MCF 10A (cell line): ENCODE data around the gene SPATA20. TPM values are rescaled to one million over a fixed set of nuclear protein-coding genes. Genes with fewer than 3 reads are reported as not detected.

ENCODE experiments used
- BruUV-seq: library from RNA; stranded (reverse); fragments of 400-500 nt; replicated peaks from 2 replicates; lab custom pipeline; 2021; lab: Mats Ljungman, UMichigan
- CTCF ChIA-PET: fragments of 300-600 bp; sonication (Branson Sonifier 250); formaldehyde crosslinking; extraction: SDS; loops from one replicate; lab custom pipeline; 2021; ENCODE audit warnings: antibody characterized with exemption, inconsistent platforms; lab: Yijun Ruan, JAX
- POLR2A ChIA-PET: fragments of 300-600, 350-650 bp; sonication (Branson Sonifier 250); formaldehyde crosslinking; extraction: SDS; loops from one replicate; lab custom pipeline; 2020; ENCODE audit warnings: antibody characterized with exemption, inconsistent platforms; lab: Yijun Ruan, JAX
- DNase-seq: peaks from one replicate; pipeline ENCODE4 v3.0.0-alpha.2; 2018; ENCODE audit not compliant: unreplicated experiment
- H3K27ac Mint-ChIP-seq: one replicate; pipeline ENCODE4 v1.8.0; 2022; ENCODE audit warnings: mild to moderate bottlenecking, low read depth, mixed read lengths; ENCODE audit not compliant: unreplicated experiment
- H3K27me3 Mint-ChIP-seq: one replicate; pipeline ENCODE4 v1.8.0; 2022; ENCODE audit warnings: mixed read lengths; ENCODE audit not compliant: insufficient read depth, unreplicated experiment
- H3K36me3 Mint-ChIP-seq: one replicate; pipeline ENCODE4 v1.8.0; 2022; ENCODE audit warnings: mild to moderate bottlenecking, moderate library complexity, mixed read lengths; ENCODE audit not compliant: insufficient read depth, unreplicated experiment
- H3K4me1 Mint-ChIP-seq: one replicate; pipeline ENCODE4 v1.8.0; 2022; ENCODE audit warnings: mixed read lengths; ENCODE audit not compliant: insufficient read depth, unreplicated experiment
- H3K4me3 Mint-ChIP-seq: one replicate; pipeline ENCODE4 v1.8.0; 2022; ENCODE audit warnings: mild to moderate bottlenecking, moderate library complexity, mixed read lengths; ENCODE audit not compliant: unreplicated experiment
- H3K9me3 Mint-ChIP-seq: one replicate; pipeline ENCODE4 v1.8.0; 2022; ENCODE audit warnings: mixed read lengths; ENCODE audit not compliant: unreplicated experiment
- intact Hi-C: fragments of 100-400 bp; cut with micrococcal nuclease; formaldehyde crosslinking; loops from 2 replicates; pipeline ENCODE4 v1.14.1; 2022
- total RNA-seq: library from RNA; stranded (reverse); gene quantifications from 2 replicates; pipeline ENCODE4 v1.2.3, GENCODE V29; 2022
- TF ChIP-seq, protein P1 (sequence below): fragments of 200-600 bp; IDR thresholded peaks from one replicate; pipeline ENCODE4 v1.8.0; 2022; ENCODE audit warnings: antibody characterized with exemption, mild to moderate bottlenecking; ENCODE audit not compliant: unreplicated experiment

SPATA20 gene
- total RNA-seq, 1 experiment from 2014 or later = 35.3 TPM

DNA sequence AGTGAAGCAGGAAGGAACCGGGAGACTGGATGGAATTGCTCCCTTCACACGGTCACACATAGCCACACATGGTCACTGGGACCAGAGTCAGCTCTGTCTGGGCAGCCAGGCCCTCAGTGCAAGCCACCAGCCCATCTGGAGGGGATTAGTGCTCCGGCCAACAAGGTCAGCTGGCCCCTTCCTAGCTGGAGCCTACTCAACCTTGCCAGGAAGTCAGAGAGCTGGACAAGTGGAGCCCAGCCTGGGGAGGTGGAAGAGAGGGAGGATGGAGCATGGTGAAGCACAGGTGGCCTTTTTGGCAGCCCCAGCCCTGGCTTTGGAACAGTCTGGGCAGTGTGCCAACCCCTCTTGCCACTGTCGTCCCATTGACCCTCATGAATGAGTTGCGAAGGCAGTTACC is 9.8 kb downstream of the SPATA20 start:
- CTCF ChIA-PET = interaction anchor here (0.6 to 1.2 kb wide), 2 partner anchors 69 to 198 kb away, joined by 4 to 5 read pairs; no protein-coding TSS in a partner anchor
- no peak for DNase-seq
- BruUV-seq = no TSS peak
- Mint-ChIP-seq H3K27ac (no peak overlapping the region), H3K27me3 (peaks cover 2% of the 10 kb centered on the region), H3K4me3 (no peak overlapping the region), H3K9me3 (no peaks in the 10 kb centered on the region), H3K4me1 (no peaks in the 10 kb centered on the region), H3K36me3 (no peaks in the 10 kb centered on the region)
- TF ChIP-seq, protein P1, sequence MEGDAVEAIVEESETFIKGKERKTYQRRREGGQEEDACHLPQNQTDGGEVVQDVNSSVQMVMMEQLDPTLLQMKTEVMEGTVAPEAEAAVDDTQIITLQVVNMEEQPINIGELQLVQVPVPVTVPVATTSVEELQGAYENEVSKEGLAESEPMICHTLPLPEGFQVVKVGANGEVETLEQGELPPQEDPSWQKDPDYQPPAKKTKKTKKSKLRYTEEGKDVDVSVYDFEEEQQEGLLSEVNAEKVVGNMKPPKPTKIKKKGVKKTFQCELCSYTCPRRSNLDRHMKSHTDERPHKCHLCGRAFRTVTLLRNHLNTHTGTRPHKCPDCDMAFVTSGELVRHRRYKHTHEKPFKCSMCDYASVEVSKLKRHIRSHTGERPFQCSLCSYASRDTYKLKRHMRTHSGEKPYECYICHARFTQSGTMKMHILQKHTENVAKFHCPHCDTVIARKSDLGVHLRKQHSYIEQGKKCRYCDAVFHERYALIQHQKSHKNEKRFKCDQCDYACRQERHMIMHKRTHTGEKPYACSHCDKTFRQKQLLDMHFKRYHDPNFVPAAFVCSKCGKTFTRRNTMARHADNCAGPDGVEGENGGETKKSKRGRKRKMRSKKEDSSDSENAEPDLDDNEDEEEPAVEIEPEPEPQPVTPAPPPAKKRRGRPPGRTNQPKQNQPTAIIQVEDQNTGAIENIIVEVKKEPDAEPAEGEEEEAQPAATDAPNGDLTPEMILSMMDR = no peak
- intact Hi-C loops = no loop called here
- POLR2A ChIA-PET = interaction anchor here (1.0 kb wide), 1 partner anchor 33 kb away, joined by 3 read pairs; no protein-coding TSS in a partner anchor

DNA sequence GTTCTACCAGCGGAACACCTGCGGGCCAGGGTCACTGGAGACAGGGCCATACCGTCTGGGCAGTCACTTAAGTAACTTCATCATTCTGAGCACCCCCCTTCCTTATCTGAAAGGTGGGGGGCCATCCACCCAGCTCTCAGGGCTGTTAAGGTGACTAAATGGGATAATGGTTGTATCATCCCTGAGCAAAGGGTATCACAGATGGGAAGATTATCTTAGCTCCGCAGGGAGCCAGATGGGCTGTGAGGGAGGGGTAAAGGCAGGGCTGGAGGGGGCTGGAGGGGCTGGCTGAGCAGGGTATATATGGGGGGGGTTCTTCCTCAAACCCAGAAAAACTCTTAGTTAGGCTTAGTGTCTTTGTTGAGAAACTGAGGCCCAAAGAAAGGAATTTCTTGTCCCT is 10.7 kb downstream of the SPATA20 start:
- Mint-ChIP-seq H3K27ac (no peak overlapping the region), H3K27me3 (peaks cover 10% of the 10 kb centered on the region), H3K36me3 (no peaks in the 10 kb centered on the region), H3K4me3 (no peak overlapping the region), H3K4me1 (no peaks in the 10 kb centered on the region), H3K9me3 (no peaks in the 10 kb centered on the region)
- intact Hi-C loops = no loop called here
- no TSS peak for BruUV-seq
- ChIA-PET POLR2A (no interaction called here), CTCF (interaction anchor here (0.6 to 1.0 kb wide), 2 partner anchors 70 to 139 kb away, joined by 3 to 5 read pairs; no protein-coding TSS in a partner anchor)
- TF ChIP-seq, protein P1 = no peak
- DNase-seq = no peak

DNA sequence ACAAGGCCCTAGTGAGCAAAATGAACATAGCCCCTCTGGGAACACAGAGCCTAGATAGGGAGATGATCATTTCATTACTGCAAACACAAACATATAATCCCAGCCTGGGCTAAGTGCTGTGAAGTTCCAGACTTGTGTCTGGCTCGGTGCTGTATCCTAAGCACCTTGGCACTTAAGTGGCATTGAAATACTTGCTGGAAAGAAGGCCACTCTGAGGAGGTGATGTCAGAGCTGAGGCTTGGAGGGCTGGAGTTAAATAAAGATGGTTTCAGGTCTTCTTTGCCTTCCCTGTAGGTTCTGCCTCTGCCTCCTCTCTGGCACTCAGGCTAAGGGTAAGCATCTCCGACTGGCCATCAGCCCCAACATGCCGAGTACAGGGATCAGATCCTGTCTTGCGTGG is 11.1 kb downstream of the SPATA20 start:
- no peak for DNase-seq
- Mint-ChIP-seq H3K36me3 (no peaks in the 10 kb centered on the region), H3K27ac (no peak overlapping the region), H3K4me1 (no peaks in the 10 kb centered on the region), H3K27me3 (peaks cover 15% of the 10 kb centered on the region), H3K4me3 (no peak overlapping the region), H3K9me3 (no peaks in the 10 kb centered on the region)
- intact Hi-C loops = no loop called here
- POLR2A ChIA-PET = no interaction called here
- BruUV-seq = no TSS peak
- TF ChIP-seq, protein P1 = no peak
- CTCF ChIA-PET = interaction anchor here (0.6 to 1.0 kb wide), 2 partner anchors 69 to 138 kb away, joined by 3 to 5 read pairs; no protein-coding TSS in a partner anchor

DNA sequence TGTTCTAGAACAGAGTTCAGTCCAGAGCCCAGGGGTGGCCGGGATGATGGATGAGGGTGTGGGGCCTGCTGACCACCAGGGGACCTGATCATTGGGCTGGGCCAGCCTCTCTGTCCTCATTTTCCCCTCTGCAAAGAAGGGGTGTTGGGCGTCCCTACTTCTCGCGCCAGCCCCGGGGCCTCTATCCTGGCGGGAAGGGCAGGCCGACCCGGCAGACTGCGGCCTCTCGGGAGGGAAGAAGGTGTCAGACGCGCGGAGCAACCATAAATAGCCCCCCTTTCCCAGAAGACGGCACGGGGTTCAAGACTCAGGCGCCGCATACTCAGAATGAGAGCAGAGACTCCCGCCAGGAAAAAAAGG is 11.6 kb downstream of the SPATA20 start:
- CTCF ChIA-PET = no interaction called here
- Mint-ChIP-seq H3K36me3 (no peaks in the 10 kb centered on the region), H3K4me1 (no peaks in the 10 kb centered on the region), H3K27me3 (peaks cover 19% of the 10 kb centered on the region), H3K4me3 (no peak overlapping the region), H3K9me3 (no peaks in the 10 kb centered on the region), H3K27ac (no peak overlapping the region)
- intact Hi-C loops = no loop called here
- TF ChIP-seq, protein P1 = no peak
- POLR2A ChIA-PET = no interaction called here
- no peak for DNase-seq
- no TSS peak for BruUV-seq
